Loucy (cell line): ENCODE results near the gene RBBP9.

ENCODE experiments used
- EZH2phosphoT487 ChIP-seq: fragments of 200-600 bp; IDR thresholded peaks from 2 replicates; pipeline ENCODE4 v1.6.1; 2018; ENCODE audit warnings: antibody characterized with exemption, mild to moderate bottlenecking, moderate library complexity, borderline replicate concordance
- TF ChIP-seq, protein P1 (sequence below): fragments of 200-600 bp; sonication (generic); conservative IDR thresholded peaks from 2 replicates; pipeline ENCODE4 v1.5.1; 2014; ENCODE audit warnings: mild to moderate bottlenecking, antibody characterized with exemption, low read length

DNA sequence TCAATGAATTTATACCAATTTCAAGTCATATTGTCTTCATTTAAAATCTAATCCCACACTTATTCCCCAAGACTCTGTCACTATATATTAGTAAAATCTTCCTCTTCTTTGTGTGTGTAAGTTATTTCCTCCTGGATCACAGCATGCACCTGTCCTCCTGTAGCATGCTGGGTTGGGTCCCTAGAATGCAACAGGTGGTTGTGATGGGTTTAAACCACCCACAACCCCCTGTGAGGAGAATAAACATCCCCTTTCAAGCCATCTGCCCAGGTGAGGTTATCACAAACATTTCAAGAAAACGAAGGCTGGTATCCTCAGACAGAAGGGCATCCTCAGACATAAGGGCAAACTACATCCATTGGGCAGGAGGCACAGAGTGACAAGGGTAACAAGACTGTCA is 56.6 kb downstream of the RBBP9 start:
- TF ChIP-seq, protein P1, sequence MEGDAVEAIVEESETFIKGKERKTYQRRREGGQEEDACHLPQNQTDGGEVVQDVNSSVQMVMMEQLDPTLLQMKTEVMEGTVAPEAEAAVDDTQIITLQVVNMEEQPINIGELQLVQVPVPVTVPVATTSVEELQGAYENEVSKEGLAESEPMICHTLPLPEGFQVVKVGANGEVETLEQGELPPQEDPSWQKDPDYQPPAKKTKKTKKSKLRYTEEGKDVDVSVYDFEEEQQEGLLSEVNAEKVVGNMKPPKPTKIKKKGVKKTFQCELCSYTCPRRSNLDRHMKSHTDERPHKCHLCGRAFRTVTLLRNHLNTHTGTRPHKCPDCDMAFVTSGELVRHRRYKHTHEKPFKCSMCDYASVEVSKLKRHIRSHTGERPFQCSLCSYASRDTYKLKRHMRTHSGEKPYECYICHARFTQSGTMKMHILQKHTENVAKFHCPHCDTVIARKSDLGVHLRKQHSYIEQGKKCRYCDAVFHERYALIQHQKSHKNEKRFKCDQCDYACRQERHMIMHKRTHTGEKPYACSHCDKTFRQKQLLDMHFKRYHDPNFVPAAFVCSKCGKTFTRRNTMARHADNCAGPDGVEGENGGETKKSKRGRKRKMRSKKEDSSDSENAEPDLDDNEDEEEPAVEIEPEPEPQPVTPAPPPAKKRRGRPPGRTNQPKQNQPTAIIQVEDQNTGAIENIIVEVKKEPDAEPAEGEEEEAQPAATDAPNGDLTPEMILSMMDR, result no peak
- TF ChIP-seq EZH2phosphoT487, result no peak
